Measurements from ENCODE around the gene SWAP70. TPM values are rescaled to one million over a fixed set of nuclear protein-coding genes. Genes with fewer than 3 reads are reported as not detected.

The SWAP70 gene
- polyA plus RNA-seq, 1 experiment = 24.6 TPM

- no peak for DNase-seq (ENCODE audit: low read depth, low spot score)
- no peak for TF ChIP-seq CTCF (IDR thresholded peaks at IDR 0.05; ENCODE audit: low read depth, low read length)
- POLR2A ChIA-PET = no interaction called here
- H3K4me3 ChIP-seq (ENCODE audit: low read depth, low read length) = no peak overlapping the region
- H3K27ac ChIP-seq (ENCODE audit: low read depth, low read length) = peak overlapping the region; percentile 82
- CTCF ChIA-PET = no interaction called here
- no peaks in the 10 kb centered on the region for H3K9me3 ChIP-seq (ENCODE audit: control insufficient read depth, insufficient read depth, low read length)
- H3K27me3 ChIP-seq (ENCODE audit: control insufficient read depth, insufficient read depth, low read length) = no peaks in the 10 kb centered on the region
Observed at GRCh38 chr11:9774109-9774508, 110.2 kb downstream of the SWAP70 start.

- ChIA-PET CTCF (no interaction called here), POLR2A (interaction anchor here (0.7 to 1.2 kb wide), 2 partner anchors 10 to 16 kb away, joined by 3 to 4 read pairs; no protein-coding TSS in a partner anchor)
- H3K9me3 ChIP-seq (ENCODE audit: control insufficient read depth, insufficient read depth, low read length) = no peaks in the 10 kb centered on the region
- H3K4me3 ChIP-seq (ENCODE audit: low read depth, low read length) = peak overlapping the region; percentile 50; the same call in 1 of the 2 replicates
- no peaks in the 10 kb centered on the region for H3K27me3 ChIP-seq (ENCODE audit: control insufficient read depth, insufficient read depth, low read length)
- no peak for DNase-seq (ENCODE audit: low read depth, low spot score)
- no peak for TF ChIP-seq CTCF (IDR thresholded peaks at IDR 0.05; ENCODE audit: low read depth, low read length)
- peak overlapping the region; percentile 82 for H3K27ac ChIP-seq (ENCODE audit: low read depth, low read length)
Observed at GRCh38 chr11:9774591-9775397, 110.9 kb downstream of the SWAP70 start.

- H3K9me3 ChIP-seq (ENCODE audit: control insufficient read depth, insufficient read depth, low read length) = no peaks in the 10 kb centered on the region
- peak overlapping the region; percentile 50 for H3K4me3 ChIP-seq (ENCODE audit: low read depth, low read length)
- H3K27ac ChIP-seq (ENCODE audit: low read depth, low read length) = peak overlapping the region; percentile 82
- DNase-seq (ENCODE audit: low read depth, low spot score) = no peak
- H3K27me3 ChIP-seq (ENCODE audit: control insufficient read depth, insufficient read depth, low read length) = no peaks in the 10 kb centered on the region
- ChIA-PET POLR2A (interaction anchor here (1.2 kb wide), 1 partner anchor 10 kb away, joined by 4 read pairs; no protein-coding TSS in a partner anchor), CTCF (no interaction called here)
- no peak for TF ChIP-seq CTCF (IDR thresholded peaks at IDR 0.05; ENCODE audit: low read depth, low read length)
Observed at GRCh38 chr11:9775398-9775779, 111.5 kb downstream of the SWAP70 start.

- peak overlapping the region; percentile 33 for H3K27ac ChIP-seq (ENCODE audit: low read depth, low read length)
Observed at GRCh38 chr11:9776203-9776602, 112.3 kb downstream of the SWAP70 start.

More at GRCh38 chr11:9776203-9776602, 112.3 kb downstream of the SWAP70 start:
- Histone ChIP-seq H3K27me3 (ENCODE audit: control insufficient read depth, insufficient read depth, low read length) (no peaks in the 10 kb centered on the region), H3K9me3 (ENCODE audit: control insufficient read depth, insufficient read depth, low read length) (no peaks in the 10 kb centered on the region), H3K4me3 (ENCODE audit: low read depth, low read length) (peak overlapping the region; percentile 50)
- CTCF ChIA-PET = no interaction called here
- POLR2A ChIA-PET = interaction anchor here (0.7 to 1.2 kb wide), 2 partner anchors 11 to 17 kb away, joined by 3 to 4 read pairs; no protein-coding TSS in a partner anchor
- no peak for DNase-seq (ENCODE audit: low read depth, low spot score)
- TF ChIP-seq CTCF (IDR thresholded peaks at IDR 0.05; ENCODE audit: low read depth, low read length) = no peak

All from AG04450 (cell line).